ENCODE measurements around the gene CFAP77. TPM values are rescaled to one million over a fixed set of nuclear protein-coding genes. Genes with fewer than 3 reads are reported as not detected.

The CFAP77 gene
- polyA plus RNA-seq, 1 of the 3 experiments (the other 2 are of a cell fraction): 1.1 TPM

DNA sequence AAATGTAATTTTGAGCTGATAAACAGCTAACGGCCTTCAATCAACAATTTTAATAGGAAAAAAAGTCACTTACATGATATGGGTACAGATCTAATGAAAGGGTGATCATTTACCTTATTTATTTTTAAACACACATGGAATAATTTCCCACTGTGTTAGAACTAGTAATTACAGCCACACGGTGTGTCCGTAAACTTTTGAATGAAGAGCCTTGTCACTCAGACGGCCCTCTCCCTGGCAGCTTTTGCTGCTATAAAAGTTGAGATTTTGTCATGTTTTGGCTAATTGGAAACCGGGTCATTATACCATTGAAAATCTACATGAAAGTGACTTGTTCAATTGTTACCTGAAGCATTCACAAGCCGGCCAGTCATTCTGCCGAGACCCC lies 15.7 kb downstream of the CFAP77 start (continued):
- TF ChIP-seq FOSL2 (IDR thresholded peaks at IDR 0.05; ENCODE audit: borderline replicate concordance, low read depth) (no peak), GABPA (IDR thresholded peaks at IDR 0.05; ENCODE audit: low read depth) (no peak), MEF2A (IDR thresholded peaks at IDR 0.05; ENCODE audit: borderline replicate concordance, low read depth) (no peak), NFIC (IDR thresholded peaks at IDR 0.05; ENCODE audit: borderline replicate concordance) (no peak)

DNA sequence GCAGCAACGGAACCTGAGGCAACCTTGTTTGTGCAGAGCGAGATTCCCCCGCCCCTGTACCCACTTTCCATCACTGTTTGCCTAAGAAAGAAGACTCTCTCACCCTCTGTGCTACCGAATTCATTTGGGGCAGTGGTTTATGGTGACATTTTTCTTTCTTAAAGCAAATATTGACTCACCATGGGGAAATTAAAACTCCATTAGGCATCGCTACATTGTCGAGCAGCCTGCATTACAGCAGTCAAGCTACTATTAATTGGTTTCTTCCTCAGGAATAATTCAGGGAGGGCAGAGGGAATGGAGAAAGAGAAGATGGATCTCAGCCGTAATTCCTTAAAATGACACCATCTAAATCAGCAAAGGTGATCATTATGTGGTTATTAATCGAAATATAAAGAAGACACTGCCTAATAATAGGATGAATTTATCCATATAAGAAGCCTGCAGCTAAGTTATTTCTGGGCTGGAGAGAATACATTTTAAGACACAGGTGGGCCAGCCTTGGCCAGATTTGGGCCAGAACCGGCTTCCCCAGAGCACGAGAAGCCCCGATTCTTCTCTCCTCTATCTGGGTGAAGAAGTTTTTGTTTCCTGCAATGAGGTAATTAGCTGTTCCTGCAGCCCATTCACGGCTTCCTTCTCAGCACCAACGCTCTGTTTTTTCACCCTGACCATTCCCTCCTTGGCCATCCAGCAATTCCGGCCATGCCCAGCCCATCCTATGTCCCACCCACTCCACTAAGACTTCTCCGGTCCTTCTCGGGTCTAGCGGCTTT lies 16.8 kb downstream of the CFAP77 start:
- CTCF ChIA-PET: no interaction called here
- POLR2A ChIA-PET: no interaction called here
- Histone ChIP-seq H3K27ac (ENCODE audit: low read depth in 2 of 2, low read length in 1 of 2) (no peak overlapping the region), H3K4me3 (ENCODE audit: low read depth in 2 of 2, low read length in 1 of 2) (no peak overlapping the region), H3K79me2 (ENCODE audit: insufficient read depth) (no peaks in the 10 kb centered on the region), H3K4me2 (no peak overlapping the region), H3K9me3 (no peaks in the 10 kb centered on the region), H3K9ac (no peak overlapping the region), H3K4me1 (ENCODE audit: control insufficient read depth in 1 of 2, insufficient read depth in 2 of 2, low read depth in 1 of 2, low read length in 1 of 2) (peaks cover 0 to 10% of the 10 kb centered on the region in 2 experiments; a peak in 1 of 4 replicates), H3K9me2 (no peaks in the 10 kb centered on the region), H2AFZ (ENCODE audit: low read depth) (no peak overlapping the region), H3K36me3 (replicated peaks in 1 of 2; ENCODE audit: control insufficient read depth in 1 of 2, insufficient read depth in 2 of 2, low read length in 1 of 2) (no peaks in the 10 kb centered on the region), H3K27me3 (ENCODE audit: insufficient read depth) (no peaks in the 10 kb centered on the region), H3F3A (replicated peaks; ENCODE audit: insufficient read depth) (no peaks in the 10 kb centered on the region), H4K20me1 (ENCODE audit: insufficient read depth) (no peaks in the 10 kb centered on the region)
- TF ChIP-seq, protein P1, sequence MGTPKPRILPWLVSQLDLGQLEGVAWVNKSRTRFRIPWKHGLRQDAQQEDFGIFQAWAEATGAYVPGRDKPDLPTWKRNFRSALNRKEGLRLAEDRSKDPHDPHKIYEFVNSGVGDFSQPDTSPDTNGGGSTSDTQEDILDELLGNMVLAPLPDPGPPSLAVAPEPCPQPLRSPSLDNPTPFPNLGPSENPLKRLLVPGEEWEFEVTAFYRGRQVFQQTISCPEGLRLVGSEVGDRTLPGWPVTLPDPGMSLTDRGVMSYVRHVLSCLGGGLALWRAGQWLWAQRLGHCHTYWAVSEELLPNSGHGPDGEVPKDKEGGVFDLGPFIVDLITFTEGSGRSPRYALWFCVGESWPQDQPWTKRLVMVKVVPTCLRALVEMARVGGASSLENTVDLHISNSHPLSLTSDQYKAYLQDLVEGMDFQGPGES (IDR thresholded peaks at IDR 0.05; ENCODE audit: low read depth, low read length): no peak
- TF ChIP-seq SMC3 (IDR thresholded peaks at IDR 0.05; ENCODE audit: low read depth, low read length): no peak
- 67% methylated on average over 17 of the region's 17 CpGs for WGBS (ENCODE audit: low lambda C conversion rate)
- no peak for DNase-seq

DNA sequence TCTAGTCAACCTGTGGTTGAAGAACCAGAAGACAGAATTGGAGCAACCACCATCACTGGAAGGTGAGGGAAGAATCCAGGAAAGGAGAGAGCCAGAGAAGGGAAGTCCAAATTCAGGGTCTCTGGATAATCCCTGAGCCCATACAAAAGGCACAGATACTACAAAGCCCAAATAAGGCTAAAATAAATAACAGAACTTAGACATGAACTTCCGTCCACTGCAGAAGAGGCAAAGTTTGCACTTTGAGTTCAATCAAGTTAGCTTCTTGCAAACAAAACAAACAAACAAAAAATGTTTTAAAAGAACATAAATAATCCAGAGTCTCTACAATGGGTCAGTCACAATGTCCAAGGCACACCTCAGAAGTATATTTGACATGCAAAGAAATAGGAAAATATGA lies 21.0 kb downstream of the CFAP77 start:
- Histone ChIP-seq H3K4me1 (ENCODE audit: control insufficient read depth in 1 of 2, insufficient read depth in 2 of 2, low read depth in 1 of 2, low read length in 1 of 2) (no peaks in the 10 kb centered on the region), H3K9me3 (no peaks in the 10 kb centered on the region), H2AFZ (ENCODE audit: low read depth) (no peak overlapping the region), H3K9me2 (no peaks in the 10 kb centered on the region), H3K4me3 (ENCODE audit: low read depth in 2 of 2, low read length in 1 of 2) (no peak overlapping the region), H3K27ac (ENCODE audit: low read depth in 2 of 2, low read length in 1 of 2) (no peak overlapping the region), H3F3A (replicated peaks; ENCODE audit: insufficient read depth) (no peaks in the 10 kb centered on the region), H3K4me2 (no peak overlapping the region), H4K20me1 (ENCODE audit: insufficient read depth) (no peaks in the 10 kb centered on the region), H3K36me3 (replicated peaks in 1 of 2; ENCODE audit: control insufficient read depth in 1 of 2, insufficient read depth in 2 of 2, low read length in 1 of 2) (no peaks in the 10 kb centered on the region), H3K79me2 (ENCODE audit: insufficient read depth) (no peaks in the 10 kb centered on the region), H3K9ac (no peak overlapping the region), H3K27me3 (ENCODE audit: insufficient read depth) (no peaks in the 10 kb centered on the region)
- POLR2A ChIA-PET: no interaction called here
- no peak for DNase-seq
- CTCF ChIA-PET: interaction anchor here (0.9 kb wide), 1 partner anchor 19 kb away, joined by 3 read pairs; no protein-coding TSS in a partner anchor
- WGBS (ENCODE audit: low lambda C conversion rate): 72% methylated on average over 1 of the region's 1 CpG
- TF ChIP-seq MEF2A (IDR thresholded peaks at IDR 0.05; ENCODE audit: borderline replicate concordance, low read depth) (no peak), NRF1 (IDR thresholded peaks at IDR 0.05; ENCODE audit: low read depth, low read length) (no peak), RCOR1 (IDR thresholded peaks at IDR 0.05; ENCODE audit: low read length) (no peak), SIN3A (IDR thresholded peaks at IDR 0.05; ENCODE audit: borderline replicate concordance, low read depth, low read length) (no peak), TAF1 (IDR thresholded peaks at IDR 0.05; ENCODE audit: borderline replicate concordance, low read depth, low read length) (no peak), FOXM1 (IDR thresholded peaks at IDR 0.05; ENCODE audit: low read depth) (no peak), CHD2 (IDR thresholded peaks at IDR 0.05; ENCODE audit: low read length, partially characterized antibody) (no peak), NFIC (IDR thresholded peaks at IDR 0.05; ENCODE audit: borderline replicate concordance) (no peak)
- TF ChIP-seq, protein P2, sequence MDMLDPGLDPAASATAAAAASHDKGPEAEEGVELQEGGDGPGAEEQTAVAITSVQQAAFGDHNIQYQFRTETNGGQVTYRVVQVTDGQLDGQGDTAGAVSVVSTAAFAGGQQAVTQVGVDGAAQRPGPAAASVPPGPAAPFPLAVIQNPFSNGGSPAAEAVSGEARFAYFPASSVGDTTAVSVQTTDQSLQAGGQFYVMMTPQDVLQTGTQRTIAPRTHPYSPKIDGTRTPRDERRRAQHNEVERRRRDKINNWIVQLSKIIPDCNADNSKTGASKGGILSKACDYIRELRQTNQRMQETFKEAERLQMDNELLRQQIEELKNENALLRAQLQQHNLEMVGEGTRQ (IDR thresholded peaks at IDR 0.05; ENCODE audit: borderline replicate concordance, low read depth, low read length): no peak
- TF ChIP-seq, protein P3, sequence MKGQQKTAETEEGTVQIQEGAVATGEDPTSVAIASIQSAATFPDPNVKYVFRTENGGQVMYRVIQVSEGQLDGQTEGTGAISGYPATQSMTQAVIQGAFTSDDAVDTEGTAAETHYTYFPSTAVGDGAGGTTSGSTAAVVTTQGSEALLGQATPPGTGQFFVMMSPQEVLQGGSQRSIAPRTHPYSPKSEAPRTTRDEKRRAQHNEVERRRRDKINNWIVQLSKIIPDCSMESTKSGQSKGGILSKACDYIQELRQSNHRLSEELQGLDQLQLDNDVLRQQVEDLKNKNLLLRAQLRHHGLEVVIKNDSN (IDR thresholded peaks at IDR 0.05; ENCODE audit: borderline replicate concordance, low read depth): no peak
- TF ChIP-seq, protein P4, sequence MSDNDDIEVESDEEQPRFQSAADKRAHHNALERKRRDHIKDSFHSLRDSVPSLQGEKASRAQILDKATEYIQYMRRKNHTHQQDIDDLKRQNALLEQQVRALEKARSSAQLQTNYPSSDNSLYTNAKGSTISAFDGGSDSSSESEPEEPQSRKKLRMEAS (IDR thresholded peaks at IDR 0.05; ENCODE audit: low read depth): no peak
